Panc1 (cell line): Measurements from ENCODE around the gene UBASH3B.

ENCODE experiments used
- CTCF ChIP-seq: fragments of 450-650 bp; IDR thresholded peaks from 2 replicates; pipeline ENCODE4 v1.5.1; 2017; ENCODE audit warnings: mild to moderate bottlenecking
- POLR2AphosphoS5 ChIP-seq: IDR thresholded peaks from 2 replicates; pipeline ENCODE4 v1.6.1; 2012; ENCODE audit warnings: mild to moderate bottlenecking, low read depth, low read length, moderate library complexity
- REST ChIP-seq, 2 experiments: IDR thresholded peaks; 2 replicates each; pipeline ENCODE4 v1.6.1; 2011 to 2012; ENCODE audit warnings: low read depth in 2 of 2, control low read depth in 1 of 2, low read length in 1 of 2, mild to moderate bottlenecking in 1 of 2, moderate library complexity in 1 of 2; ENCODE audit not compliant: insufficient read depth in 1 of 2
- TCF7L2 ChIP-seq: IDR thresholded peaks from 2 replicates; pipeline ENCODE4 v1.6.1; 2011; ENCODE audit warnings: mild to moderate bottlenecking, low read depth, low read length, inconsistent platforms

GRCh38 chr11:122670131-122670530 lies 14.6 kb downstream of the UBASH3B start:
- TF ChIP-seq TCF7L2 = no peak
- no peak for TF ChIP-seq CTCF
- no peak for TF ChIP-seq POLR2AphosphoS5
- TF ChIP-seq REST (IDR thresholded peaks at IDR 0.05; ENCODE audit: insufficient read depth in 1 of 2, low read depth in 2 of 2, low read length in 1 of 2) = no peak
